ENCODE results near the gene PTTG1IP.
"Not testable (repeated sequence)": the region's sequence is repeated elsewhere in the genome, so short reads cannot be mapped to it uniquely, and the experiment has no call there.

Gene PTTG1IP

GRCh38 chr21:44914176-44914874 is 40.8 kb upstream of the PTTG1IP start:
- Histone ChIP-seq H2BK15ac (replicated peaks; ENCODE audit: low read depth) (no peak overlapping the region), H2BK120ac (ENCODE audit: low read depth, low read length) (no peak overlapping the region), H3K27ac (ENCODE audit: low read depth, low read length) (no peak overlapping the region), H3K79me1 (ENCODE audit: low read length) (no peaks in the 10 kb centered on the region), H3K4me2 (ENCODE audit: low read length) (no peak overlapping the region), H3K9ac (ENCODE audit: low read length) (no peak overlapping the region), H3K56ac (ENCODE audit: low read length) (no peak overlapping the region), H3K23ac (ENCODE audit: low read length) (no peak overlapping the region), H3K36me3 (ENCODE audit: control insufficient read depth, insufficient read depth, low read length) (no peaks in the 10 kb centered on the region), H3K18ac (ENCODE audit: low read length) (no peak overlapping the region), H4K8ac (ENCODE audit: low read depth, low read length) (no peak overlapping the region), H3K27me3 (ENCODE audit: insufficient read depth, low read length, poor library complexity) (peaks cover 10% of the 10 kb centered on the region), H2BK5ac (ENCODE audit: low read length) (no peak overlapping the region), H4K5ac (ENCODE audit: low read length) (no peak overlapping the region), H2AK5ac (ENCODE audit: low read length) (no peak overlapping the region), H3K4me3 (ENCODE audit: low read length) (no peak overlapping the region), H3K79me2 (ENCODE audit: control insufficient read depth, insufficient read depth, low read length) (no peaks in the 10 kb centered on the region), H3K4me1 (ENCODE audit: control insufficient read depth, low read depth, low read length) (no peaks in the 10 kb centered on the region), H3K4ac (ENCODE audit: low read depth, low read length) (no peak overlapping the region)
- DNase-seq = no peak
- WGBS (ENCODE audit: extremely low coverage, insufficient coverage, low lambda C conversion rate) = no CpG with 5 or more reads among the region's 18 CpGs

DNA sequence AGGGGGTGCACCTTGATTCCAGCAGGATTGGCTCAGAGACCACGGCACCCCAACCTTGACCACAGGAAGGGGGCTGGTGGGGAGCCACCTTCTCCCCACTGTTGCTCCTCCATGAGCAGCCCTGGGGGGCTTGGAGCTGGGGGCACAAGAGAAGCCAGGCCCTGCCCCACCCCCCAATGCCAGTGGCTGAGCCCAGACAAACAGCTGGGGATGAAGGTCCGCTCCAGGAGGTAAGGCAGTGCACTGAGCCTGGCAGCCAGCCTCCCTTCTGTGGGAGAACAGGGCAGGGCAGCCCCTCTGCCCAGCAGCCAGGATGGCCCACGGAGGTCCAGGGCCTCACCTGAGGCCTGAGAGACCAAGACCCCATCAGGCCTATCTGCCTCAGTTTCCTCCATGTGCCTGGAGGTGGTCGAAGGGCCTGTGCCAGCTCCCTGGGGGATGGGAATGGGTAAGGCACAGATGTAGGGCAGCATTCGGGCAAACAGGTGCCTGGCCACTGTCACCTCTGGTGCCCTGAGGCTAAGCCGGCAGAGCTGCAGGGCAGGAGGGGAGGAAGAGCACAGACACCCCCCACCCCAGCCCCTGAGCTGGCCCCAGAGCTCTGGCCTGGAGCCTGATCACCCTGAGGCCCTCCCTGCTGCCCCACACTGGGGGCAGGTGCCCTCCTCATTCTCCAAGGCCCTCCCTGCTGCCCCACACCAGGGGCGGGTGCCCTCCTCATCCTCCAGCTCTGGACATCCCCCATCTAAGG is 40.1 kb upstream of the PTTG1IP start:
- Histone ChIP-seq H3K4ac (ENCODE audit: low read depth, low read length) (no peak overlapping the region), H3K56ac (ENCODE audit: low read length) (no peak overlapping the region), H3K23ac (ENCODE audit: low read length) (no peak overlapping the region), H3K4me1 (ENCODE audit: control insufficient read depth, low read depth, low read length) (no peaks in the 10 kb centered on the region), H2BK120ac (ENCODE audit: low read depth, low read length) (no peak overlapping the region), H4K8ac (ENCODE audit: low read depth, low read length) (no peak overlapping the region), H3K18ac (ENCODE audit: low read length) (no peak overlapping the region), H3K9ac (ENCODE audit: low read length) (no peak overlapping the region), H3K4me3 (ENCODE audit: low read length) (no peak overlapping the region), H3K79me2 (ENCODE audit: control insufficient read depth, insufficient read depth, low read length) (no peaks in the 10 kb centered on the region), H3K36me3 (ENCODE audit: control insufficient read depth, insufficient read depth, low read length) (no peaks in the 10 kb centered on the region), H2AK5ac (ENCODE audit: low read length) (no peak overlapping the region), H4K5ac (ENCODE audit: low read length) (no peak overlapping the region), H3K4me2 (ENCODE audit: low read length) (no peak overlapping the region), H3K79me1 (ENCODE audit: low read length) (no peaks in the 10 kb centered on the region), H2BK15ac (replicated peaks; ENCODE audit: low read depth) (no peak overlapping the region), H3K27me3 (ENCODE audit: insufficient read depth, low read length, poor library complexity) (peaks cover 10% of the 10 kb centered on the region), H3K27ac (ENCODE audit: low read depth, low read length) (no peak overlapping the region), H2BK5ac (ENCODE audit: low read length) (no peak overlapping the region)
- WGBS (ENCODE audit: extremely low coverage, insufficient coverage, low lambda C conversion rate) = no CpG with 5 or more reads among the region's 7 CpGs
- no peak for DNase-seq

DNA sequence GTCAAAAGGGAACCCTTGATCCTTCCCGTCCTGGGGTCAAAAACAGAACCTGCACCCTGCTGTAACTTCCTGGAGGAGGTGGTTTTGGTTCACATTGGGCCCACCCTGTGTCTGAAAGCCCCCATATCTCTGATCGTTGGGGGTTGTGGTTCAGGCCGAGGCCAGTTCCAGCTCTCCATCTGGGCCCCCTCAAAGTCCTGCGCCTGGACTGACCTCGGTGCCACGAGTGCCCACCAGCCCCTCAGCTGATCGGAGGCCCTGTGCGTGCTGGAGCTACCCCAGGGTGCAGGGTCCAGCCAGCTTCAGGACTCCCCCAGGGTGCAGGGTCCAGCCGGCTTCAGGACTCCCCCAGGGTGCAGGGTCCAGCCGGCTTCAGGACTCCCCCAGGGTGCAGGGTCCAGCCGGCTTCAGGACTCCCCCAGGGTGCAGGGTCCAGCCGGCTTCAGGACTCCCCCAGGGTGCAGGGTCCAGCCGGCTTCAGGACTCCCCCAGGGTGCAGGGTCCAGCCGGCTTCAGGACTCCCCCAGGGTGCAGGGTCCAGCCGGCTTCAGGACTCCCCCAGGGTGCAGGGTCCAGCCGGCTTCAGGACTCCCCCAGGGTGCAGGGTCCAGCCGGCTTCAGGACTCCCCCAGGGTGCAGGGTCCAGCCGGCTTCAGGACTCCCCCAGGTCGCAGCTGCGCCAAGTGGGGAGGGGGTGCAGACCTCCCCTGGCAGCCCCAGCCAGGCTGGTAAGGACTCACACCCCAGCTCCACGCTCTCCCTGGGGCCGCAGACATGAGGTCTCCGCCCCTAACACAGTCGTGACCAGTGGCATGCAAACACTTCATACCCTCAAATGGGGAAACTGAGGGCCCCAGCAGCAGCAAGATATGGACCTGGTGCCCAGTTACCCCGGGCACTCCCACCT is 39.3 kb upstream of the PTTG1IP start:
- H3K23ac ChIP-seq (ENCODE audit: low read length); H3K4ac ChIP-seq (ENCODE audit: low read depth, low read length); H3K18ac ChIP-seq (ENCODE audit: low read length); DNase-seq; H2AK5ac ChIP-seq (ENCODE audit: low read length); H3K56ac ChIP-seq (ENCODE audit: low read length); H3K9ac ChIP-seq (ENCODE audit: low read length); H3K4me1 ChIP-seq (ENCODE audit: control insufficient read depth, low read depth, low read length); H3K27ac ChIP-seq (ENCODE audit: low read depth, low read length); H3K36me3 ChIP-seq (ENCODE audit: control insufficient read depth, insufficient read depth, low read length); H3K4me2 ChIP-seq (ENCODE audit: low read length); H2BK5ac ChIP-seq (ENCODE audit: low read length); H3K79me2 ChIP-seq (ENCODE audit: control insufficient read depth, insufficient read depth, low read length); H3K4me3 ChIP-seq (ENCODE audit: low read length); H2BK15ac ChIP-seq (replicated peaks; ENCODE audit: low read depth); H3K79me1 ChIP-seq (ENCODE audit: low read length); H2BK120ac ChIP-seq (ENCODE audit: low read depth, low read length); H3K27me3 ChIP-seq (ENCODE audit: insufficient read depth, low read length, poor library complexity); H4K8ac ChIP-seq (ENCODE audit: low read depth, low read length); H4K5ac ChIP-seq (ENCODE audit: low read length): not testable (repeated sequence)
- WGBS (ENCODE audit: extremely low coverage, insufficient coverage, low lambda C conversion rate) = no CpG with 5 or more reads among the region's 25 CpGs

DNA sequence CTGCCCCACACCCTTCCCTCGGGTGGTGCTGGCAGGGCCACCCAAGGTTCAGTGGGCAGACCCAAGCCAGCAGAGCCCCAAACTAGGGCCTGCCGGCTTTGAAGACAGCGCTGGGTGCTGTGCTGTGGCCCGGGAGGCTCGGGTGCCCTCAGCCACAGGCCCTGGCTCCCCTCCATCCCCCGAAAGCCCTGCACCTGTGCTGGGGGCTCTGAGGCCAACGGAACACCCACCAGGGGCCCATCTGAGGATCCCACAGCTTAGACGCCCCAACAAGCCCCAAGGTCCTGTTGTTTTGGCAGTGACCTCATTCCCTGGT is 38.6 kb upstream of the PTTG1IP start:
- H3K4me1 ChIP-seq (ENCODE audit: control insufficient read depth, low read depth, low read length) = no peaks in the 10 kb centered on the region
- H3K4me3 ChIP-seq (ENCODE audit: low read length) = no peak overlapping the region
- H3K18ac ChIP-seq (ENCODE audit: low read length) = no peak overlapping the region
- no peak overlapping the region for H3K4ac ChIP-seq (ENCODE audit: low read depth, low read length)
- no peak overlapping the region for H2BK15ac ChIP-seq (replicated peaks; ENCODE audit: low read depth)
- no peak overlapping the region for H3K27ac ChIP-seq (ENCODE audit: low read depth, low read length)
- peaks cover 8% of the 10 kb centered on the region for H3K27me3 ChIP-seq (ENCODE audit: insufficient read depth, low read length, poor library complexity)
- H3K4me2 ChIP-seq (ENCODE audit: low read length) = no peak overlapping the region
- DNase-seq = no peak
- no peak overlapping the region for H3K9ac ChIP-seq (ENCODE audit: low read length)
- H2BK5ac ChIP-seq (ENCODE audit: low read length) = no peak overlapping the region
- no CpG with 5 or more reads among the region's 8 CpGs for WGBS (ENCODE audit: extremely low coverage, insufficient coverage, low lambda C conversion rate)
- no peaks in the 10 kb centered on the region for H3K79me2 ChIP-seq (ENCODE audit: control insufficient read depth, insufficient read depth, low read length)
- no peaks in the 10 kb centered on the region for H3K36me3 ChIP-seq (ENCODE audit: control insufficient read depth, insufficient read depth, low read length)
- no peak overlapping the region for H4K5ac ChIP-seq (ENCODE audit: low read length)
- H3K56ac ChIP-seq (ENCODE audit: low read length) = no peak overlapping the region
- no peak overlapping the region for H4K8ac ChIP-seq (ENCODE audit: low read depth, low read length)
- no peak overlapping the region for H2BK120ac ChIP-seq (ENCODE audit: low read depth, low read length)
- no peak overlapping the region for H3K23ac ChIP-seq (ENCODE audit: low read length)
- H3K79me1 ChIP-seq (ENCODE audit: low read length) = no peaks in the 10 kb centered on the region
- no peak overlapping the region for H2AK5ac ChIP-seq (ENCODE audit: low read length)

DNA sequence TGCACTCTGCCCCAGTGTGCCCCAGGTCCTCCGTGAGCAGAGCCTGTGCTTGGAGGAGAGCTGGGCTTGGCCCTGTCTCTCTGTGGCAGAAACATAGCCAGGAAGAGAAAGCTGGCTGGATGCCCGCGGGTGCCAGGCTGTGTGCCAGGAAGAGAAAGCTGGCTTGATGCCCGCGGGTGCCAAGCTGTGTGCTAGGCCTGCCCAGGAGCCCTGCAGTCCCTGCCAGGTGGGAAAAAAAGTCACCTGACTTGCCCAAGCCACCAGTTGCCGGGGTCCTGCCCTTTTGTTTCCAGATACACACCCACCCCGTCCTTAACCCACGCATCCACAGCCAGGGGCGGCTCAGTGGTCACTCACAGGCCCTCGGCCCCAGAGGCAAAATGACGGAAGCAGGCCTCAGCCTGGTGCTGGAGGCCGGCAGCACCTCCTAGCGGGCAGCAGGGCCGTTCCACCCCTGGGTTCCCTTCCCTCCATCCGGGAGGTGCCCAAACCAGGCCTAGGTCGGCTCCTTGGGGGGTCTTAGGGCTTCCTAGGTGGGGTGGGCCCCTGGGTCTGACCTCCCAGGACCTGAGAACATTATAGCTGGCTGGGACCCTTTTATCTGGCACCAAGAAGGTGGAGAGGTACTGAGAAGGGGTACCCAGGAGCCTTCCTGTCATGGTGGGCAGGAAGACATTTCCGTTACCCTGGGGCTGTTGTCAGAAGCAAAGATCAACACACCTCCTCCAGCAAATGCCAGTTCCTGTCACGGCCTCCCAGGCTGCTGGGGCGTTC is 38.1 kb upstream of the PTTG1IP start:
- Histone ChIP-seq H3K4me3 (ENCODE audit: low read length) (no peak overlapping the region), H3K27me3 (ENCODE audit: insufficient read depth, low read length, poor library complexity) (peaks cover 6% of the 10 kb centered on the region), H2BK5ac (ENCODE audit: low read length) (no peak overlapping the region)

More for the DNA sequence above, 38.1 kb upstream of the PTTG1IP start:
- Histone ChIP-seq H4K5ac (ENCODE audit: low read length) (no peak overlapping the region), H3K23ac (ENCODE audit: low read length) (no peak overlapping the region), H3K79me2 (ENCODE audit: control insufficient read depth, insufficient read depth, low read length) (no peaks in the 10 kb centered on the region), H3K9ac (ENCODE audit: low read length) (no peak overlapping the region), H2BK15ac (replicated peaks; ENCODE audit: low read depth) (no peak overlapping the region), H3K4ac (ENCODE audit: low read depth, low read length) (no peak overlapping the region), H3K18ac (ENCODE audit: low read length) (no peak overlapping the region), H2AK5ac (ENCODE audit: low read length) (no peak overlapping the region), H3K4me2 (ENCODE audit: low read length) (no peak overlapping the region), H3K56ac (ENCODE audit: low read length) (no peak overlapping the region), H3K36me3 (ENCODE audit: control insufficient read depth, insufficient read depth, low read length) (no peaks in the 10 kb centered on the region), H3K27ac (ENCODE audit: low read depth, low read length) (no peak overlapping the region), H2BK120ac (ENCODE audit: low read depth, low read length) (no peak overlapping the region), H3K79me1 (ENCODE audit: low read length) (no peaks in the 10 kb centered on the region), H3K4me1 (ENCODE audit: control insufficient read depth, low read depth, low read length) (no peaks in the 10 kb centered on the region), H4K8ac (ENCODE audit: low read depth, low read length) (no peak overlapping the region)
- DNase-seq = no peak
- no CpG with 5 or more reads among the region's 19 CpGs for WGBS (ENCODE audit: extremely low coverage, insufficient coverage, low lambda C conversion rate)
